Stimulated activated CD4-positive, alpha-beta T cell treated with anti-CD3 and anti-CD28 coated beads, Interleukin-12 subunit alpha, Interleukin-12 subunit beta, amount 100 ng/mL, for 24 hours (primary cell): ENCODE data around the gene GFPT2.

Experiments
- DNase-seq, 2 experiments: peaks; one replicate each; pipeline ENCODE4 v3.0.0-alpha.2; 2020; ENCODE audit warnings: low read depth in 2 of 2

Gene GFPT2

GRCh38 chr5:180378438-180379344, 25.6 kb upstream of the GFPT2 start:
- no peak for DNase-seq

- DNase-seq = no peak
Observed at GRCh38 chr5:180377556-180378197, 24.5 kb upstream of the GFPT2 start.

GRCh38 chr5:180376511-180376910, 23.4 kb upstream of the GFPT2 start:
- DNase-seq = no peak

- DNase-seq = no peak
Observed at GRCh38 chr5:180375955-180376354, 22.8 kb upstream of the GFPT2 start.

- no peak for DNase-seq
Observed at GRCh38 chr5:180375291-180375690, 22.2 kb upstream of the GFPT2 start.

DNA sequence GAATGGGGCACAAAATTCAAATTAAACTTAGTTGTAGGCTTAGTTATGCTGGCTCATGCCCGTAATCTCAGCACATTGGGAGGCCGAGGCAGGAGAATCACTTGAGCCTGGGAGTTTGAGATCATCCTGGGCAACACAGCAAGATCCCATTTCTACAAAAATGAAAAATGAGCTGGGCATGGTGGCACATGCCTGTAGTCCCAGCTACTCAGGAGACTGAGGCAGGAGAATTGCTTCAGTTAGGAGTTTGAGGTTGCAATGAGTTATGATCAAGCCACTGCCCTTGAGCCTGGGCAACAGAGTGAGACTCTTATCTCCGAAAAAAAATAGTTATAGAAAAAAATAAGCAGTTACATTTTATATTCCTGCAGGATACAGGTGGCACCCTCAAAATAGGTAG, 20.7 kb upstream of the GFPT2 start:
- DNase-seq = no peak

DNA sequence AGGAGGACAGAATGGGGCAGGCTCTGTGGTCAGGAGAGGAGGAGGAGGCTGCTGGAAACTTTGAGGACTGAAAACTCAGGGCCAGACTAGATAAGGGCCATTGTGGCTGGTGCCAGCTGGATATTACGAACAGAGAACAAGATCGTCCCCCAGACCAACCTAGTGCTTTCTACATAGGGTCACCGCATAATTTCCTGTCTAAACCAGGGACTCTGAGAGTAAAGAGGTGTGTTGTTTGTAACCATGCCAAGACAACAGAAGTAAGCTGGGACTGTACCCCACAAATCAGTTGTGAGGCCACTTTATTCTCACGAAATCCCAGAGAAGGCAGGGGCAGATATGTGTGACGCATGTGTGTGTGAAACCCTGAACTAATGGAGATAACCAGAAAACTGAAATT, 20.3 kb upstream of the GFPT2 start:
- DNase-seq = no peak

DNA sequence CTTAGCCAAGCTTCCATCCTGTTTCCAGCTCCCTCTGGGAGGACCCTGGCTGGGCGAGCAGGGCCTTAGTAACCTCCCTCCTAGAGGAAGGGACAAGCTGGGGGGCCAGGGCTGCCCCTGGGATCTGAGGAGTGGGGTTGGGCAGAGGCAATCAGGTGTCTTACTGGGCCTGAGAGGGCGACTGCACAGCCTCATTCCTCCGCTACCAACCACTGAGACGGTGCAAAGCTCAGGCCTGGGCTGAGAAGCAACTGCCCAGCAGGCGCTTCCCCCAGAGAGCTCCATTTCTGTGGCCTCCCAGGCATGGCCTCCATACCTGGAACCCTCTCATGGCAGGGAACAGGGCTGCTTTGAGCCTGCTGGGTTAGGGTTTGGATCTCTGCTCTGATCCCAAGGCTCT, 18.8 kb upstream of the GFPT2 start:
- DNase-seq = no peak

- no peak for DNase-seq
Observed at GRCh38 chr5:180370861-180371641, 17.9 kb upstream of the GFPT2 start.

- no peak for DNase-seq
Observed at GRCh38 chr5:180367991-180368390, 14.9 kb upstream of the GFPT2 start.

- no peak for DNase-seq
Observed at GRCh38 chr5:180367300-180367699, 14.2 kb upstream of the GFPT2 start.

DNA sequence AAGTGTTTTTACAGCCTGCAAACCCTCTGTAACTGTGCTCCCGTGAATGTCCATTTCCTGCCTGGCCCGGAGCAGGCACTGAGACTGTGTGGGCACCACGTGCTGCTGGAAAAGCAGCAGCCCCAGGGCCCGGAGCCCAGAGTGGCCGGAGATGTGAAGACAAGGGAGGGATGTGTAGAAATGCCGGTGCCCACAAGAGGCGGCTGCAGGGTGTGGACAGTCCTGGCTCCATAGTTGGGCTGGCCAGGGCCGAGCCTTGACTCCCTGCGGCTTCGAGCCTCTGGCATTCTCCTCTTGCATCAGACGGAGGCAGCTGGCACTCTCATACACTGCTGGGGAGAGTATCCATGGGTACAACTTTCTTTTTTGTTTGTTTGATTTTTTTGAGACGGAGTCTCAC, 13.2 kb upstream of the GFPT2 start:
- no peak for DNase-seq

GRCh38 chr5:180365829-180366228, 12.7 kb upstream of the GFPT2 start:
- no peak for DNase-seq

- no peak for DNase-seq
Observed at GRCh38 chr5:180364306-180364856, 11.2 kb upstream of the GFPT2 start.

- no peak for DNase-seq
Observed at GRCh38 chr5:180360078-180360957, 7.2 kb upstream of the GFPT2 start.

DNA sequence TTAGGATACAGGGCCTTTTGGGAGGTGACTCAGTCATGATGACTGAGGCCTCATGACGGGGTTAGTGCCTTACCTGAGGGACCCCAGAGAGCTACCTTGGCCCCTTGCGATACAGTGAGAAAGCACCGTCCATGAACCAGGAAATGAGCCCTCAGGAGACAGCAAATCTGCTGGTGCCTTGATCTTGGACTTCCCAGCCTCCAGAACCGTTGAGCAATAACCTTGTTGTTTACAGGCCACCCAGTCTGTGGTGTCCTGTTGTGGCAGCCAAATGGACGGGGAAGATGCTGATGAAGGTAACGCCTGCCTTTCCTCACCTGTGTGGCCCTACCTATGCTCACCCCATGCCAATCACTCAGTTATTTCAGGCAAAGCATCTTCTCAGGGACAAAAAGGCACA, 5.6 kb upstream of the GFPT2 start:
- no peak for DNase-seq

- DNase-seq = no peak
Observed at GRCh38 chr5:180358179-180358578, 5.0 kb upstream of the GFPT2 start.

- DNase-seq = no peak
Observed at GRCh38 chr5:180354966-180355365, 1.8 kb upstream of the GFPT2 start.

- DNase-seq = no peak
Observed at GRCh38 chr5:180353980-180354452, 880 bp upstream of the GFPT2 start.

GRCh38 chr5:180352116-180353047, 754 bp downstream of the GFPT2 start:
- DNase-seq = no peak
